ENCODE data around the gene FRAS1. TPM values are rescaled to one million over a fixed set of nuclear protein-coding genes. Genes with fewer than 3 reads are reported as not detected.

Gene FRAS1
- total RNA-seq, 2 donors from 2014 or later = 6.4 to 11.0 TPM

DNA sequence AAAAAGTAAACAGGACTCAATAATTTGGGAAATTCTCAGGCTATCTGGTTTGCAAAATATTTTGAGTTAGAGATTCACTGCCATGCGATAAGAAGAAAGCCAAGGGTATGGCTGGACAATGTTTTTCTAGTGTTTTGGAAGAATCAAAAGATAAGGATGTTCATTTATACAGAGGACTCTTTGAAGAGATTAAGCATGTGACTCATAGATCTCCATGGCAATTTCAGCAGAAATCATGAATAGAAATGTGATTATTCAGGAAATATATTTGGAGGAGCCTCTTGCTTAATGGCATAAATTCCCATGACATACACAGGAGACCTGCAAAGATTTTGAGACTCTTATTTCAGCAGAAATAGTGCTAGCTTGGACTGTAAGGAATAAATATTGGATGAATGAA lies 16.7 kb upstream of the FRAS1 start:
- intact Hi-C loops (cut with DNase I) = no loop called here
- H3K4me3 ChIP-seq = no peak overlapping the region
- TF ChIP-seq POLR2A (IDR thresholded peaks at IDR 0.05) = no peak
- TF ChIP-seq, protein P1, sequence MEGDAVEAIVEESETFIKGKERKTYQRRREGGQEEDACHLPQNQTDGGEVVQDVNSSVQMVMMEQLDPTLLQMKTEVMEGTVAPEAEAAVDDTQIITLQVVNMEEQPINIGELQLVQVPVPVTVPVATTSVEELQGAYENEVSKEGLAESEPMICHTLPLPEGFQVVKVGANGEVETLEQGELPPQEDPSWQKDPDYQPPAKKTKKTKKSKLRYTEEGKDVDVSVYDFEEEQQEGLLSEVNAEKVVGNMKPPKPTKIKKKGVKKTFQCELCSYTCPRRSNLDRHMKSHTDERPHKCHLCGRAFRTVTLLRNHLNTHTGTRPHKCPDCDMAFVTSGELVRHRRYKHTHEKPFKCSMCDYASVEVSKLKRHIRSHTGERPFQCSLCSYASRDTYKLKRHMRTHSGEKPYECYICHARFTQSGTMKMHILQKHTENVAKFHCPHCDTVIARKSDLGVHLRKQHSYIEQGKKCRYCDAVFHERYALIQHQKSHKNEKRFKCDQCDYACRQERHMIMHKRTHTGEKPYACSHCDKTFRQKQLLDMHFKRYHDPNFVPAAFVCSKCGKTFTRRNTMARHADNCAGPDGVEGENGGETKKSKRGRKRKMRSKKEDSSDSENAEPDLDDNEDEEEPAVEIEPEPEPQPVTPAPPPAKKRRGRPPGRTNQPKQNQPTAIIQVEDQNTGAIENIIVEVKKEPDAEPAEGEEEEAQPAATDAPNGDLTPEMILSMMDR (IDR thresholded peaks at IDR 0.05) = no peak
- no peak for TF ChIP-seq POLR2AphosphoS5 (IDR thresholded peaks at IDR 0.05)
- H3K4me1 ChIP-seq (replicated peaks) = no peaks in the 10 kb centered on the region
- H3K27ac ChIP-seq = no peak overlapping the region
- WGBS = 87% methylated on average over 1 of the region's 1 CpG
- H3K27me3 ChIP-seq (replicated peaks; ENCODE audit: insufficient read depth) = no peaks in the 10 kb centered on the region
- H3K36me3 ChIP-seq = no peaks in the 10 kb centered on the region
- no peak for DNase-seq (ENCODE audit: low spot score)
- H3K9me3 ChIP-seq = no peaks in the 10 kb centered on the region

- 38% methylated on average over 3 of the region's 3 CpGs for WGBS
- no peak for DNase-seq (ENCODE audit: low spot score)
- intact Hi-C loops (cut with DNase I) = no loop called here
- Histone ChIP-seq H3K36me3 (no peaks in the 10 kb centered on the region), H3K4me1 (replicated peaks) (no peaks in the 10 kb centered on the region), H3K4me3 (no peak overlapping the region), H3K27me3 (replicated peaks; ENCODE audit: insufficient read depth) (no peaks in the 10 kb centered on the region), H3K27ac (no peak overlapping the region), H3K9me3 (no peaks in the 10 kb centered on the region)
- TF ChIP-seq POLR2AphosphoS5 (IDR thresholded peaks at IDR 0.05) (no peak), POLR2A (IDR thresholded peaks at IDR 0.05) (no peak)
- TF ChIP-seq, protein P1 (IDR thresholded peaks at IDR 0.05) = no peak
Observed at GRCh38 chr4:78047366-78047765, 9.8 kb upstream of the FRAS1 start.

DNA sequence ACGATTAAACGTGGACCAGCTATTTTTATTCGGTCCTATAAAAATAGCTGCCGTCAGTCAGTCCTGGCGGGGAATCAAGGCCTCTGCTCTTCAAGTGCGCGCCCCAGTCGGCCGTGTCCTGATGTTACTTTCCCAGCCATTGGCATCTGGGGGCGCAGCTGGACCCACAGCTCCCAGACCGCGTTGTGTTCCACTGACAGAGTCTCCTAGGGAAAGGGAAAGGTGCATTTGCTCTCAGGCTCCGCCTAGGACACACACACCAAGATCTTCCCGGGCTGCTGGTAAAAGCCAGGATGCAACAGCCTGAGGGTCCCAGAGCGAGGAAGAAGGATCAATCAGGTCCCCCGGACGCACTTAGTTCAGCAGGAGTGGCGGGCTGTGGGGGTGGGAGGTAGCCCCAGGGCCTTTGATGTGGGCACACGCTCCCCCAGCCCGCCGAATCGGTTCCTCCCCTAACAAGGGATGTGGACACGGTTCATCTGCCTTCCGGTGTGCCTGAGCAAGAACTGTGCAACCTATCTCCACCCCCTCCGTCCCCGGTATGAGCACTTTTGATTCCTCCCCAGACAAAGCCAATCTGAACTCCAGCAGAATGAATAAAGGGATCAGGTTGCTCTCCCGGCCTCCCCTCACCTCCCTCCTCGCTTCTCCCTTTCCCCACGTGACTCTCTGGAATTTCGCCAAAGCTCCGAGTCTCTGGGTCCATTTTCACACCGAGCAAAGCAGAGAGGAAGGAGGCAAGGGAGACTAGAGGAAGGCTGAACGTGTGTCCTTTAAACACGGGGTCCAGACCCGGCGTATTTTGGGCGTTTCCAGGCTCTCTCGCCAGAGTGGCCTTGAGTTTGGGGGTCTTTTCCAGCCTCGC lies 626 bp upstream of the FRAS1 start:
- TF ChIP-seq, protein P1 (IDR thresholded peaks at IDR 0.05) = peak in 2 of 4 experiments; percentile 18 to 22
- TF ChIP-seq POLR2A (IDR thresholded peaks at IDR 0.05) = no peak
- TF ChIP-seq POLR2AphosphoS5 (IDR thresholded peaks at IDR 0.05) = peak; percentile 62
- Histone ChIP-seq H3K4me3 (peak overlapping the region; percentile 37 to 61), H3K4me1 (replicated peaks) (no peaks in the 10 kb centered on the region), H3K27ac (peak overlapping the region; percentile 84 to 91), H3K9me3 (no peaks in the 10 kb centered on the region), H3K27me3 (replicated peaks; ENCODE audit: insufficient read depth) (no peaks in the 10 kb centered on the region), H3K36me3 (no peaks in the 10 kb centered on the region)
- WGBS = 2% methylated on average over 39 of the region's 39 CpGs
- DNase-seq (ENCODE audit: low spot score) = peak; percentile 94
- intact Hi-C loops (cut with DNase I) = loop anchor here (5.0 kb wide), 1 partner anchor 234 kb away; no protein-coding TSS in a partner anchor

GRCh38 chr4:78057600-78058550 lies 752 bp downstream of the FRAS1 start:
- H3K27me3 ChIP-seq (replicated peaks; ENCODE audit: insufficient read depth) = no peaks in the 10 kb centered on the region
- WGBS = under 1% methylated on average over 51 of the region's 56 CpGs
- DNase-seq (ENCODE audit: low spot score) = peak; percentile 61
- no peaks in the 10 kb centered on the region for H3K36me3 ChIP-seq
- peak overlapping the region; percentile 37 to 61 for H3K4me3 ChIP-seq
- intact Hi-C loops (cut with DNase I) = loop anchor here (5.0 kb wide), 1 partner anchor 236 kb away; no protein-coding TSS in a partner anchor
- H3K4me1 ChIP-seq (replicated peaks) = no peaks in the 10 kb centered on the region
- TF ChIP-seq, protein P1 (IDR thresholded peaks at IDR 0.05) = peak in 1 of 4 experiments; percentile 2
- TF ChIP-seq POLR2A (IDR thresholded peaks at IDR 0.05) (no peak), POLR2AphosphoS5 (IDR thresholded peaks at IDR 0.05) (peak; percentile 41)
- no peaks in the 10 kb centered on the region for H3K9me3 ChIP-seq
- H3K27ac ChIP-seq = peak overlapping the region; percentile 84 to 91

Measured in prostate gland (tissue), 2 donors.